ENCODE measurements around the gene KCNA10. TPM values are rescaled to one million over a fixed set of nuclear protein-coding genes. Genes with fewer than 3 reads are reported as not detected.

KCNA10 gene
- total RNA-seq, 1 experiment from 2014 or later, result not detected

- ChIA-PET POLR2A (no interaction called here), CTCF (interaction anchor here (0.9 kb wide), 1 partner anchor 98 kb away, joined by 3 read pairs; no protein-coding TSS in a partner anchor), RAD21 (ENCODE audit: low non-redundant PET in 1 of 2, low total read pairs in 2 of 2, uncharacterized antibody in 2 of 2, unreplicated experiment in 2 of 2) (no interaction called here)
- no peaks in the 10 kb centered on the region for H3K9me2 ChIP-seq (ENCODE audit: insufficient read depth)
- H3K4me3 ChIP-seq (replicated peaks in 1 of 2; ENCODE audit: low read depth in 1 of 2, low read length in 2 of 2), result no peak overlapping the region
- H3K79me2 ChIP-seq (ENCODE audit: insufficient read depth, low read length), result no peaks in the 10 kb centered on the region
- H3K9me3 ChIP-seq (ENCODE audit: control insufficient read depth in 1 of 2, insufficient read depth in 1 of 2, low read depth in 1 of 2, low read length in 2 of 2), result no peaks in the 10 kb centered on the region
- ATAC-seq, result no peak
- DNase-seq (ENCODE audit: low read depth, low spot score), result no peak
- H3K4me2 ChIP-seq (ENCODE audit: low read length), result no peak overlapping the region
- no peaks in the 10 kb centered on the region for H3K36me3 ChIP-seq (ENCODE audit: control insufficient read depth in 1 of 2, insufficient read depth in 2 of 2, low read length in 2 of 2)
- no peak overlapping the region for H2AFZ ChIP-seq (ENCODE audit: low read depth, low read length, poor library complexity, severe bottlenecking)
- H3K4me1 ChIP-seq (ENCODE audit: control insufficient read depth in 1 of 2, insufficient read depth in 2 of 2, low read length in 2 of 2), result peaks cover 0 to 8% of the 10 kb centered on the region in 2 experiments; a peak in 1 of 4 replicates
- intact Hi-C loops (cut with micrococcal nuclease), result loop anchor here (5.0 kb wide), 1 partner anchor 246 kb away; no protein-coding TSS in a partner anchor
- no peak overlapping the region for H3K9ac ChIP-seq (ENCODE audit: low read length)
- BruUV-seq (replicated peaks), result no TSS peak
- peaks cover 28% of the 10 kb centered on the region; the same call in 1 of the 2 replicates for H3K27me3 ChIP-seq (ENCODE audit: insufficient read depth, low read length)
- no peak overlapping the region for H3K27ac ChIP-seq (ENCODE audit: low read depth, low read length)
- TF ChIP-seq EGR1 (IDR thresholded peaks at IDR 0.05; ENCODE audit: low read depth), result no peak
- no peak for TF ChIP-seq RAD21 (IDR thresholded peaks at IDR 0.05; ENCODE audit: low read depth)
- TF ChIP-seq REST (IDR thresholded peaks at IDR 0.05; ENCODE audit: low read depth), result no peak
- TF ChIP-seq SIN3A (IDR thresholded peaks at IDR 0.05; ENCODE audit: low read depth), result no peak
- no peak for TF ChIP-seq SP1 (IDR thresholded peaks at IDR 0.05; ENCODE audit: low read depth)
- no peak for TF ChIP-seq CTCF (IDR thresholded peaks at IDR 0.05 in 2 of 3, conservative IDR thresholded peaks at IDR 0.05 in 1 of 3; ENCODE audit: borderline replicate concordance in 1 of 3, insufficient read depth in 1 of 3, low read depth in 2 of 3, low read length in 2 of 3)
- no peak for TF ChIP-seq EZH2phosphoT487 (IDR thresholded peaks at IDR 0.05; ENCODE audit: borderline replicate concordance)
- no peak for TF ChIP-seq YY1 (IDR thresholded peaks at IDR 0.05; ENCODE audit: extremely low read depth, insufficient replicate concordance, low read depth, low read length)
- TF ChIP-seq ELF1 (IDR thresholded peaks at IDR 0.05; ENCODE audit: borderline replicate concordance, low read depth), result no peak
- TF ChIP-seq ATF3 (IDR thresholded peaks at IDR 0.05), result no peak
- no peak for TF ChIP-seq ZNF274 (IDR thresholded peaks at IDR 0.05; ENCODE audit: low read depth, low read length)
- no peaks in the 10 kb centered on the region for H4K20me1 ChIP-seq (ENCODE audit: insufficient read depth)
Observed at GRCh38 chr1:110520827-110521226, 1.9 kb upstream of the KCNA10 start.
